Parathyroid adenoma (tissue), 2 donors: ENCODE results near the gene RGS16.

Source experiments
- H2AFZ ChIP-seq: fragments of 300-600 bp; sonication (generic); one replicate; pipeline ENCODE4 v1.7.0; 2017; ENCODE audit warnings: antibody characterized with exemption, mild to moderate bottlenecking
- H3K27ac ChIP-seq: fragments of 300-600 bp; sonication (generic); one replicate; pipeline ENCODE4 v1.7.0; 2017
- H3K27me3 ChIP-seq: fragments of 300-600 bp; sonication (generic); one replicate; pipeline ENCODE4 v1.7.0; 2017; ENCODE audit warnings: low read length; ENCODE audit not compliant: control insufficient read depth, insufficient read depth
- H3K36me3 ChIP-seq: fragments of 300-600 bp; sonication (generic); one replicate; pipeline ENCODE4 v1.7.0; 2017; ENCODE audit warnings: low read length; ENCODE audit not compliant: control insufficient read depth, insufficient read depth
- H3K4me1 ChIP-seq: fragments of 300-600 bp; sonication (generic); one replicate; pipeline ENCODE4 v1.7.0; 2017; ENCODE audit warnings: control low read depth
- H3K4me2 ChIP-seq: fragments of 300-600 bp; sonication (generic); one replicate; pipeline ENCODE4 v1.7.0; 2017; ENCODE audit warnings: low read length
- H3K4me3 ChIP-seq: fragments of 300-600 bp; sonication (generic); one replicate; pipeline ENCODE4 v1.7.0; 2017; ENCODE audit warnings: low read depth, low read length
- H3K79me2 ChIP-seq: fragments of 300-600 bp; sonication (generic); one replicate; pipeline ENCODE4 v1.7.0; 2017; ENCODE audit warnings: control low read depth
- H3K9ac ChIP-seq: fragments of 300-600 bp; sonication (generic); one replicate; pipeline ENCODE4 v1.7.0; 2017; ENCODE audit warnings: mild to moderate bottlenecking
- H3K9me3 ChIP-seq: fragments of 300-600 bp; sonication (generic); one replicate; pipeline ENCODE4 v1.7.0; 2017; ENCODE audit warnings: low read length; ENCODE audit not compliant: control insufficient read depth
- TF ChIP-seq, protein P1 (sequence below): fragments of 300-600 bp; sonication (generic); IDR thresholded peaks from one replicate; pipeline ENCODE4 v1.7.0; 2017; ENCODE audit warnings: antibody characterized with exemption, mild to moderate bottlenecking
- donor health status: primary hyperparathyroidism.

Gene RGS16

DNA sequence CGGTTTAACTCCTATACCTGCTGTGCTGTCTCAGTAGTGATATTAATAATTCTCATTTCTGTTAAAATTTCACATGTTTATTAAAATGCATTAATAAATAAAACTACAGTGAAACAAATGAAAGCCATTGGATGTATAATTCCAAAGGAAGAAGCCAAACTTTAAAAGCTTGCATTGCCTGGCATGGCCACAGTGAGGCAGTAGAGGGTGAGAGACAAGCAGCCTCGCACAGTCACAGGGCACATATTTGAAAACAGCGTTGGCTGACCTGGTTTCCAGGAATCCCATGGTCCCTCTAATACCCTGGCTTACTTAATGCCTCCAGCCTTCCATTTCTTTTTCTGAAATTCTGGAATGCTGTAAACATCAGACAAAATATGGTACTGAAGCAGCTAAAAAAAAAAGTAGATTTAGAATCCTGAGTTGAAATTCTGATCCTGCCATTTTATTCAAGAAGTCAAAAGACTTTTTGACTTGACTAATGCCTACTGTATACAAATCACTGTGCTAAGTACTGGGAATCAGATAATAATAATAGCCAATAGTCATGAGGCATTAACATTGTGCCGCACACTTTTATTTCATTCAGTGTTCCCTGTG, 8.4 kb downstream of the RGS16 start:
- Histone ChIP-seq H3K27me3 (no peaks in the 10 kb centered on the region), H3K4me1 (no peaks in the 10 kb centered on the region), H3K27ac (no peak overlapping the region), H3K79me2 (no peaks in the 10 kb centered on the region), H3K9ac (no peak overlapping the region), H3K9me3 (no peaks in the 10 kb centered on the region), H3K36me3 (no peaks in the 10 kb centered on the region), H3K4me2 (no peak overlapping the region), H3K4me3 (no peak overlapping the region), H2AFZ (no peak overlapping the region)
- TF ChIP-seq, protein P1, sequence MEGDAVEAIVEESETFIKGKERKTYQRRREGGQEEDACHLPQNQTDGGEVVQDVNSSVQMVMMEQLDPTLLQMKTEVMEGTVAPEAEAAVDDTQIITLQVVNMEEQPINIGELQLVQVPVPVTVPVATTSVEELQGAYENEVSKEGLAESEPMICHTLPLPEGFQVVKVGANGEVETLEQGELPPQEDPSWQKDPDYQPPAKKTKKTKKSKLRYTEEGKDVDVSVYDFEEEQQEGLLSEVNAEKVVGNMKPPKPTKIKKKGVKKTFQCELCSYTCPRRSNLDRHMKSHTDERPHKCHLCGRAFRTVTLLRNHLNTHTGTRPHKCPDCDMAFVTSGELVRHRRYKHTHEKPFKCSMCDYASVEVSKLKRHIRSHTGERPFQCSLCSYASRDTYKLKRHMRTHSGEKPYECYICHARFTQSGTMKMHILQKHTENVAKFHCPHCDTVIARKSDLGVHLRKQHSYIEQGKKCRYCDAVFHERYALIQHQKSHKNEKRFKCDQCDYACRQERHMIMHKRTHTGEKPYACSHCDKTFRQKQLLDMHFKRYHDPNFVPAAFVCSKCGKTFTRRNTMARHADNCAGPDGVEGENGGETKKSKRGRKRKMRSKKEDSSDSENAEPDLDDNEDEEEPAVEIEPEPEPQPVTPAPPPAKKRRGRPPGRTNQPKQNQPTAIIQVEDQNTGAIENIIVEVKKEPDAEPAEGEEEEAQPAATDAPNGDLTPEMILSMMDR = peak; percentile 57

DNA sequence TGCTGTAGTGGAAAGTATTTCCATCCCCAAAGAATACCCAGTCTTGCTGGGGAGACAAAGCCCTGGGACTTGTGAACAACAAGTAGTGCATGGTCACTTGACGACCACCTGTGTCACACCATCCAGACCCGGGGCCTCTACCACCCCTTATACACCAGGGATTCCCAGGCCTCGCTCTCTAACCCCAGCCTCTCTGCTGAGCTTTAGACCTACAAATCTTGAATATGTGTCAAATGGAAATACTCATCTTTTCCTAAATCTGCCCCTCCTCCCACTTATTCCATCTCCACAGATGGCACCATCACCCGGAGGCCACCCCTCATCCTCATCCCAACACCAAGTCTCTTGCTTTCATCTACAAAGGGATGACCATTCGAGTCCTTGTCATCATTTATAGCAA, 14.3 kb downstream of the RGS16 start:
- Histone ChIP-seq H3K9ac (no peak overlapping the region), H3K4me2 (no peak overlapping the region), H3K9me3 (no peaks in the 10 kb centered on the region), H3K79me2 (no peaks in the 10 kb centered on the region), H3K36me3 (no peaks in the 10 kb centered on the region), H3K27ac (no peak overlapping the region), H3K27me3 (no peaks in the 10 kb centered on the region), H2AFZ (no peak overlapping the region), H3K4me1 (peaks cover 4% of the 10 kb centered on the region), H3K4me3 (no peak overlapping the region)
- TF ChIP-seq, protein P1 = no peak

DNA sequence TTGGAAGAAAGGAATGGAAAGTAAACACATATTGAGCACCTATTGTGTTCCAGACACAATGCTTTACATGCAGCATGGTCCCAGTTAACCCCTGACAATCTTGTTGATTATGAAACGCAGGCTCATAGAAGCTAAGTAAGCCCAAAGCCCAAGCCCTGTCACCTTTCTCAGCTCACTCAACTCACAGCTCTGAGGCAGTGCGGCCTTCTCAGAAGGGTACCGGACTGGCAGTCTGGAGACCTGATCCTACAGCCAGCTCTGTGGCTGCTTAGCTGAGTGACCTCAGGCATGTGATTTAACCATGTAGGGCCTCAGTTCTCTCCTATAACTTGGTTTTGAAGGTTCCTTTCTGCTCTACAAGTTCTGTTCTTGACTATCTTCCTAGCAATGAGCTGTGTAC, 14.7 kb downstream of the RGS16 start:
- Histone ChIP-seq H3K36me3 (no peaks in the 10 kb centered on the region), H3K9ac (no peak overlapping the region), H3K4me3 (peak overlapping the region; percentile 83), H3K9me3 (no peaks in the 10 kb centered on the region), H3K27ac (peak overlapping the region; percentile 93), H3K79me2 (no peaks in the 10 kb centered on the region), H3K27me3 (no peaks in the 10 kb centered on the region), H3K4me2 (peak overlapping the region; percentile 61), H3K4me1 (peaks cover 4% of the 10 kb centered on the region), H2AFZ (peak overlapping the region; percentile 84)
- TF ChIP-seq, protein P1 = no peak

DNA sequence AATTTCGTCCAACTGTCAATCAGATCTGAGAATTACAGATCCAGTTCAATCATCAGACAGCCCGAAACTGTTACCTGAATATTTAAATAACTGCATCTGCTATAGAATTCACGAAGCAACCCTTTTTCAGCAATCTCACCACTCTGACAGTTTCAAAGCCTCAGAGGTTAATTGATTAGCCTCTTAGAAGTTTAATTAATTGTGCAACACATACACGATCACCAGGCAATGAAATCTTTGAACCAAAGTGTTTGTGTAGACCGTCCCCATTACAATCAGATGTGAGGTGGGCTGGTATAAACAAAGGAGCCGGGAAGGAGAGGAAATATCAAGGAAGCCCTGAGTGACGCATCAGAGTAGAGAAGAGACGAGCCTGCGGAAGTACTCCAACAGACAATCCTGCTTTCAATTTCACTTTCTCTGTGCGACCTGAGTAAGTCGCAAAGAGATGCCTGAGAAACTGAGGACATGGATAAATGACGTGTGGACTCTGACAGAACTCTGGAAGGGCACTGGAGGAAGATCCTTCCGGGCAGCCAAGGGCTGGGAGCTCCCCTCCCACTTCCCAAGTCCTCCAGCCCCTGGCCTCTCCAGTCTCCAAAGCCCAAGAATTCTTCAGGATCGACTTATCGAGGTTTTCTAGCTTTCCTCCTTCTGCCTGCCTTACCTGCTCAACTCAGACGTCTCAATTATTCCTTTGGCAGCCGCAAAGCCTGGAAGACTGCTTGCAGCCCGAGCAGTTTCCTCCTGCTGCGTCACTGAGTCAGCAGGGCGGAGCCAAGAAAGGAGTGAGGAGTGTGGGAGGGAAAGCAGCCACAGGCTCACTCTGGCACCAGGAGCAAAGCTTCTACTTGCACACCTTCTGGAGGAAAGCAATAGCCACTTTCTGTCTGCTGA, 15.4 kb downstream of the RGS16 start, which contains the start of gene RNASEL:
RNASEL (minus strand) TSS at position 757 of the 897 bp plus-strand sequence. CDS start 2,450 bp downstream, outside the sequence.
- H3K4me2 ChIP-seq = peak within 1 kb of the TSS; percentile 61
- H3K4me3 ChIP-seq = peak within 1 kb of the TSS; percentile 83

More for the DNA sequence above, 15.4 kb downstream of the RGS16 start, which contains the start of gene RNASEL:
- TF ChIP-seq, protein P1 = no peak
- H3K27me3 ChIP-seq = no peaks in the 10 kb centered on the region
- peak within 1 kb of the TSS; percentile 84 for H2AFZ ChIP-seq
- H3K27ac ChIP-seq = peak within 1 kb of the TSS; percentile 93
- no peaks in the 10 kb centered on the region for H3K79me2 ChIP-seq
- H3K9me3 ChIP-seq = no peaks in the 10 kb centered on the region
- H3K4me1 ChIP-seq = peaks cover 4% of the 10 kb centered on the region
- no peak within 1 kb of the TSS for H3K9ac ChIP-seq
- H3K36me3 ChIP-seq = no peaks in the 10 kb centered on the region
